ENCODE measurements around the gene UQCR11. TPM values are rescaled to one million over a fixed set of nuclear protein-coding genes. Genes with fewer than 3 reads are reported as not detected.

UQCR11 gene
- total and polyA plus RNA-seq, 2 of the 8 experiments (the other 6 are each of a cell fraction or from before 2014, with no cell fraction given) = 162 to 171 TPM

- no peak for TF ChIP-seq JUN (IDR thresholded peaks at IDR 0.05; ENCODE audit: low read depth, low read length)
- no peak for TF ChIP-seq CBX5 (IDR thresholded peaks at IDR 0.05; ENCODE audit: low read depth, low read length)
- no peak for TF ChIP-seq HDAC6 (IDR thresholded peaks at IDR 0.05; ENCODE audit: low read depth, low read length)
Observed at GRCh38 chr19:1622541-1622940, 17.3 kb upstream of the UQCR11 start (continued).
